ENCODE data around the gene STK11.

The STK11 gene

GRCh38 chr19:1205114-1206099, at the start of gene STK11:
STK11 (plus strand) TSS chr19:1205778; CDS start chr19:1206914, 1,136 bp downstream.
- DNase-seq (ENCODE audit: extremely low read depth, low read depth) = peak; percentile 93
- TF ChIP-seq CTCF (IDR thresholded peaks at IDR 0.05; ENCODE audit: low read depth, low read length) = no peak

- no peak for DNase-seq (ENCODE audit: extremely low read depth, low read depth)
- no peak for TF ChIP-seq CTCF (IDR thresholded peaks at IDR 0.05; ENCODE audit: low read depth, low read length)
Measured at GRCh38 chr19:1156305-1156801, 49.2 kb upstream of the STK11 start.

- TF ChIP-seq CTCF (IDR thresholded peaks at IDR 0.05; ENCODE audit: low read depth, low read length) = no peak
- no peak for DNase-seq (ENCODE audit: extremely low read depth, low read depth)
Measured at GRCh38 chr19:1156830-1157615, 48.6 kb upstream of the STK11 start.

GRCh38 chr19:1157931-1158884, 47.4 kb upstream of the STK11 start:
- no peak for DNase-seq (ENCODE audit: extremely low read depth, low read depth)
- no peak for TF ChIP-seq CTCF (IDR thresholded peaks at IDR 0.05; ENCODE audit: low read depth, low read length)

- no peak for TF ChIP-seq CTCF (IDR thresholded peaks at IDR 0.05; ENCODE audit: low read depth, low read length)
- DNase-seq (ENCODE audit: extremely low read depth, low read depth) = no peak
Measured at GRCh38 chr19:1158885-1159448, 46.6 kb upstream of the STK11 start.

GRCh38 chr19:1159864-1160595, 45.5 kb upstream of the STK11 start:
- no peak for DNase-seq (ENCODE audit: extremely low read depth, low read depth)
- TF ChIP-seq CTCF (IDR thresholded peaks at IDR 0.05; ENCODE audit: low read depth, low read length) = no peak

Data from AG09319 (cell line).